ENCODE measurements around the gene HSP90AA1. TPM values are rescaled to one million over a fixed set of nuclear protein-coding genes. Genes with fewer than 3 reads are reported as not detected.
"Not testable (repeated sequence)": the region's sequence is repeated elsewhere in the genome, so short reads cannot be mapped to it uniquely, and the experiment has no call there.

HSP90AA1 gene
- total and polyA plus RNA-seq, 2 donors (not counting 1 experiment from before 2014, with no cell fraction given) = 190 to 222 TPM

DNA sequence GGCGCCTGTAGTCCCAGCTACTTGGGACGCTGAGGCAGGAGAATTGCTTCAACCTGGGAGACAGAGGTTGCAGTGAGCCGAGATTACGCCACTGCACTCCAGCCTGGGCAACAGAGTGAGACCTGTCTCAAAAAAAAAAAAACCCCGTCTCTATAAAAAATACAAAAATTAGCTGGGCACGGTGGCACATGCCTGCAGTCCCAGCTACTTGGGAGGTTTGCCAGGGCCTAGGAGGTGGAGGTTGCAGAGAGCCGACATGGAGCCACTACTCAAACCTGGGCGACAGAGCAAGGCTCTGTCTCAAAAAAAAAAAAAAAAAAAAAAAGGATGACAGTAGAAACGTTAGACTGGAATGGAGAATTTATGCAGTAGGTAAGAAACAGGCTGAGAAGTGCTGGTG lies 47.2 kb upstream of the HSP90AA1 start:
- H3K27me3 ChIP-seq (replicated peaks in 1 of 4; ENCODE audit: control extremely low read depth in 1 of 4, control insufficient read depth in 3 of 4, insufficient read depth in 4 of 4, low read length in 3 of 4); H4K20me1 ChIP-seq (ENCODE audit: control insufficient read depth, insufficient read depth, low read length, poor library complexity, severe bottlenecking); DNase-seq; POLR2A ChIA-PET; H3K27ac Mint-ChIP-seq; H3K4me3 ChIP-seq (ENCODE audit: control extremely low read depth in 1 of 5, extremely low read depth in 1 of 5, insufficient read depth in 1 of 5, low read depth in 2 of 5, low read length in 4 of 5); H3K4me1 ChIP-seq (ENCODE audit: control insufficient read depth in 2 of 2, insufficient read depth in 2 of 2, low read length in 2 of 2); CTCF ChIA-PET; H2AFZ ChIP-seq (ENCODE audit: insufficient read depth, low read depth, low read length, poor library complexity, severe bottlenecking); H3K4me1 Mint-ChIP-seq; H3K27ac ChIP-seq (ENCODE audit: low read length in 2 of 2); H3K4me2 ChIP-seq (replicated peaks; ENCODE audit: low read depth, low read length, poor library complexity, severe bottlenecking); H3K9me3 Mint-ChIP-seq (ENCODE audit: insufficient read depth); H3K9ac ChIP-seq (ENCODE audit: low read length); H3K79me2 ChIP-seq (ENCODE audit: control insufficient read depth, insufficient read depth, low read length); intact Hi-C loops (cut with micrococcal nuclease); ATAC-seq (ENCODE audit: low read depth); H3K9me3 ChIP-seq (ENCODE audit: control extremely low read depth in 1 of 3, control insufficient read depth in 2 of 3, insufficient read depth in 1 of 3, low read length in 2 of 3); H3K4me3 Mint-ChIP-seq; H3K27me3 Mint-ChIP-seq; H3K36me3 ChIP-seq (replicated peaks in 1 of 2; ENCODE audit: control extremely low read depth in 1 of 2, control insufficient read depth in 1 of 2, extremely low read depth in 1 of 2, insufficient read depth in 2 of 2, low read length in 1 of 2): not testable (repeated sequence)
- WGBS (ENCODE audit: insufficient coverage) = 93% methylated on average over 3 of the region's 9 CpGs

DNA sequence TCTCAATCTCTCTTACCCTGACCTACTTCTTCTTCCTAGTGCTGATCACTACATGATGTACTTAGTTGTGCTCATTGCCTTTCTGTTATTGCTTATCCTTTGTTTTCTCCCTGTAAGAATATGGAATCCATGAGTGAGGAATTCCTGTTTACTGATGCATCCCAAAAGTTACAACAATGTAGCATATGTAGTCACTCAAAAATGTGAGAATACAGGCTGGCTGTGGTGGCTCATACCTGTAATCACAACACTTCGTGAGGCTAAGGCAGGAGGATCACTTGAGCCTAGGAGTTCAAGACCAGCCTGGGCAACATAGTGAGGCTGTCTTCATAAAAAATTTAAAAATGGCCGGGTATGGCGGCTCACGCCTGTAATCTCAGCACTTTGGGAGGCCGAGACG lies 44.9 kb upstream of the HSP90AA1 start:
- intact Hi-C loops (cut with micrococcal nuclease) = no loop called here

More for the DNA sequence above, 44.9 kb upstream of the HSP90AA1 start:
- CTCF ChIA-PET = no interaction called here
- Mint-ChIP-seq H3K4me1 (no peaks in the 10 kb centered on the region), H3K27ac (no peak overlapping the region), H3K4me3 (no peak overlapping the region), H3K9me3 (ENCODE audit: insufficient read depth) (no peaks in the 10 kb centered on the region), H3K27me3 (no peaks in the 10 kb centered on the region)
- TF ChIP-seq, protein P1, sequence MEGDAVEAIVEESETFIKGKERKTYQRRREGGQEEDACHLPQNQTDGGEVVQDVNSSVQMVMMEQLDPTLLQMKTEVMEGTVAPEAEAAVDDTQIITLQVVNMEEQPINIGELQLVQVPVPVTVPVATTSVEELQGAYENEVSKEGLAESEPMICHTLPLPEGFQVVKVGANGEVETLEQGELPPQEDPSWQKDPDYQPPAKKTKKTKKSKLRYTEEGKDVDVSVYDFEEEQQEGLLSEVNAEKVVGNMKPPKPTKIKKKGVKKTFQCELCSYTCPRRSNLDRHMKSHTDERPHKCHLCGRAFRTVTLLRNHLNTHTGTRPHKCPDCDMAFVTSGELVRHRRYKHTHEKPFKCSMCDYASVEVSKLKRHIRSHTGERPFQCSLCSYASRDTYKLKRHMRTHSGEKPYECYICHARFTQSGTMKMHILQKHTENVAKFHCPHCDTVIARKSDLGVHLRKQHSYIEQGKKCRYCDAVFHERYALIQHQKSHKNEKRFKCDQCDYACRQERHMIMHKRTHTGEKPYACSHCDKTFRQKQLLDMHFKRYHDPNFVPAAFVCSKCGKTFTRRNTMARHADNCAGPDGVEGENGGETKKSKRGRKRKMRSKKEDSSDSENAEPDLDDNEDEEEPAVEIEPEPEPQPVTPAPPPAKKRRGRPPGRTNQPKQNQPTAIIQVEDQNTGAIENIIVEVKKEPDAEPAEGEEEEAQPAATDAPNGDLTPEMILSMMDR (IDR thresholded peaks at IDR 0.05) = no peak
- no peak for TF ChIP-seq EZH2 (IDR thresholded peaks at IDR 0.05; ENCODE audit: borderline replicate concordance, insufficient read depth, low read depth, low read length, poor library complexity, severe bottlenecking)
- 100% methylated on average over 1 of the region's 6 CpGs for whole genome bisulfite sequencing (ENCODE audit: insufficient coverage)
- Histone ChIP-seq H3K79me2 (ENCODE audit: control insufficient read depth, insufficient read depth, low read length) (no peaks in the 10 kb centered on the region), H3K27ac (ENCODE audit: low read length in 2 of 2) (no peak overlapping the region), H4K20me1 (ENCODE audit: control insufficient read depth, insufficient read depth, low read length, poor library complexity, severe bottlenecking) (no peaks in the 10 kb centered on the region), H3K4me1 (ENCODE audit: control insufficient read depth in 2 of 2, insufficient read depth in 2 of 2, low read length in 2 of 2) (no peaks in the 10 kb centered on the region), H3K9ac (ENCODE audit: low read length) (no peak overlapping the region), H3K27me3 (replicated peaks in 1 of 4; ENCODE audit: control extremely low read depth in 1 of 4, control insufficient read depth in 3 of 4, insufficient read depth in 4 of 4, low read length in 3 of 4) (no peaks in the 10 kb centered on the region), H3K36me3 (replicated peaks in 1 of 2; ENCODE audit: control extremely low read depth in 1 of 2, control insufficient read depth in 1 of 2, extremely low read depth in 1 of 2, insufficient read depth in 2 of 2, low read length in 1 of 2) (no peaks in the 10 kb centered on the region), H3K9me3 (ENCODE audit: control extremely low read depth in 1 of 3, control insufficient read depth in 2 of 3, insufficient read depth in 1 of 3, low read length in 2 of 3) (no peaks in the 10 kb centered on the region), H3K4me3 (ENCODE audit: control extremely low read depth in 1 of 5, extremely low read depth in 1 of 5, insufficient read depth in 1 of 5, low read depth in 2 of 5, low read length in 4 of 5) (no peak overlapping the region), H3K4me2 (replicated peaks; ENCODE audit: low read depth, low read length, poor library complexity, severe bottlenecking) (no peak overlapping the region), H2AFZ (ENCODE audit: insufficient read depth, low read depth, low read length, poor library complexity, severe bottlenecking) (no peak overlapping the region)
- DNase-seq = no peak
- POLR2A ChIA-PET = no interaction called here
- ATAC-seq (ENCODE audit: low read depth) = no peak

Measured in B cell (primary cell).